ENCODE data around the gene GDPGP1.

The GDPGP1 gene

GRCh38 chr15:90219421-90220141 lies 14.4 kb upstream of the GDPGP1 start:
- H3K4me1 ChIP-seq (ENCODE audit: control insufficient read depth, insufficient read depth, low read length): no peaks in the 10 kb centered on the region
- peaks cover 20% of the 10 kb centered on the region for H3K36me3 ChIP-seq (ENCODE audit: control insufficient read depth, insufficient read depth, low read length)
- no peaks in the 10 kb centered on the region for H3K27me3 ChIP-seq (ENCODE audit: control insufficient read depth, insufficient read depth, low read length)
- no peak overlapping the region for H3K4me3 ChIP-seq (ENCODE audit: low read depth, low read length)
- no peak overlapping the region for H3K9ac ChIP-seq (ENCODE audit: low read depth, low read length)
- no peaks in the 10 kb centered on the region for H3K9me3 ChIP-seq (ENCODE audit: control insufficient read depth, insufficient read depth, low read length)

DNA sequence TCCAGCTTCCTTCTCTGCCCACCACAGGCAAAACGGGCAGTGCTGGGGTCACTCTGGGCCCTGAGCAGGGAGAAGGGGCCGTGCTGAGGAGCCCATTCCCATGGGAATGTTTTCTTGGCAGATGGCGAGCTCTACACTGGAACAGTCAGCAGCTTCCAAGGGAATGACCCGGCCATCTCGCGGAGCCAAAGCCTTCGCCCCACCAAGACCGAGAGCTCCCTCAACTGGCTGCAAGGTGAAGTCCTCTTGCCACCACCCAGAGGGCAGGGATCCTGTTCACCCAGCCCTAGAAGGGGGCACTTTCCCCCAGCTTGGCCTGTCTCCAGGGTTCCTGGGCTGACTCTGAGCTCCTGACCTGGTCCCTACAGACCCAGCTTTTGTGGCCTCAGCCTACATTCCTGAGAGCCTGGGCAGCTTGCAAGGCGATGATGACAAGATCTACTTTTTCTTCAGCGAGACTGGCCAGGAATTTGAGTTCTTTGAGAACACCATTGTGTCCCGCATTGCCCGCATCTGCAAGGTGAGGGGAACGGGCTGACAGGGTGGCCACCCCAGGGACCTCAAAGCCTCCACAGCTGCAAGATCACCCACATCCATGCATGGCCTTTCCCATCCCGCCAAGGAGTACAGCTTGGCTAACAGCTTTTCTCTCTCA lies 12.6 kb upstream of the GDPGP1 start:
- Histone ChIP-seq H3K36me3 (ENCODE audit: control insufficient read depth, insufficient read depth, low read length) (peaks cover 34% of the 10 kb centered on the region), H3K9me3 (ENCODE audit: control insufficient read depth, insufficient read depth, low read length) (no peaks in the 10 kb centered on the region), H3K9ac (ENCODE audit: low read depth, low read length) (no peak overlapping the region), H3K27me3 (ENCODE audit: control insufficient read depth, insufficient read depth, low read length) (no peaks in the 10 kb centered on the region), H3K4me1 (ENCODE audit: control insufficient read depth, insufficient read depth, low read length) (no peaks in the 10 kb centered on the region), H3K4me3 (ENCODE audit: low read depth, low read length) (no peak overlapping the region)

GRCh38 chr15:90222547-90222946 lies 11.5 kb upstream of the GDPGP1 start:
- Histone ChIP-seq H3K36me3 (ENCODE audit: control insufficient read depth, insufficient read depth, low read length) (peaks cover 39% of the 10 kb centered on the region), H3K4me1 (ENCODE audit: control insufficient read depth, insufficient read depth, low read length) (no peaks in the 10 kb centered on the region)

GRCh38 chr15:90223441-90224165 lies 10.4 kb upstream of the GDPGP1 start:
- H3K36me3 ChIP-seq (ENCODE audit: control insufficient read depth, insufficient read depth, low read length): peaks cover 45% of the 10 kb centered on the region
- H3K4me1 ChIP-seq (ENCODE audit: control insufficient read depth, insufficient read depth, low read length): no peaks in the 10 kb centered on the region
- no peaks in the 10 kb centered on the region for H3K9me3 ChIP-seq (ENCODE audit: control insufficient read depth, insufficient read depth, low read length)
- no peak overlapping the region for H3K9ac ChIP-seq (ENCODE audit: low read depth, low read length)
- no peak overlapping the region for H3K4me3 ChIP-seq (ENCODE audit: low read depth, low read length)
- H3K27me3 ChIP-seq (ENCODE audit: control insufficient read depth, insufficient read depth, low read length): no peaks in the 10 kb centered on the region

More at GRCh38 chr15:90222547-90222946, 11.5 kb upstream of the GDPGP1 start:
- no peak overlapping the region for H3K9ac ChIP-seq (ENCODE audit: low read depth, low read length)
- H3K9me3 ChIP-seq (ENCODE audit: control insufficient read depth, insufficient read depth, low read length): no peaks in the 10 kb centered on the region
- no peaks in the 10 kb centered on the region for H3K27me3 ChIP-seq (ENCODE audit: control insufficient read depth, insufficient read depth, low read length)
- no peak overlapping the region for H3K4me3 ChIP-seq (ENCODE audit: low read depth, low read length)

DNA sequence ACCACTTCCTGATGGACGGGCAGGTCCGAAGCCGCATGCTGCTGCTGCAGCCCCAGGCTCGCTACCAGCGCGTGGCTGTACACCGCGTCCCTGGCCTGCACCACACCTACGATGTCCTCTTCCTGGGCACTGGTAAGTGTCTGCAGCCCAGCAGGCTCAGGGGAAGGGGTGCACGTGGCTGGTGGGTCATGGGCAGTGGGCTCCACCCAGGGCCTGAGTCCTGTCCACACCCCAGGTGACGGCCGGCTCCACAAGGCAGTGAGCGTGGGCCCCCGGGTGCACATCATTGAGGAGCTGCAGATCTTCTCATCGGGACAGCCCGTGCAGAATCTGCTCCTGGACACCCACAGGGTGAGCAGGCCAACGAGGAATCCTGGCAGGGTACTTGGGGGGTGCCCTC lies 9.0 kb upstream of the GDPGP1 start:
- H3K36me3 ChIP-seq (ENCODE audit: control insufficient read depth, insufficient read depth, low read length): peaks cover 48% of the 10 kb centered on the region
- no peak overlapping the region for H3K4me3 ChIP-seq (ENCODE audit: low read depth, low read length)
- no peaks in the 10 kb centered on the region for H3K27me3 ChIP-seq (ENCODE audit: control insufficient read depth, insufficient read depth, low read length)
- H3K4me1 ChIP-seq (ENCODE audit: control insufficient read depth, insufficient read depth, low read length): no peaks in the 10 kb centered on the region
- H3K9ac ChIP-seq (ENCODE audit: low read depth, low read length): no peak overlapping the region
- no peaks in the 10 kb centered on the region for H3K9me3 ChIP-seq (ENCODE audit: control insufficient read depth, insufficient read depth, low read length)

- H3K36me3 ChIP-seq (ENCODE audit: control insufficient read depth, insufficient read depth, low read length): peaks cover 48% of the 10 kb centered on the region
- no peak overlapping the region for H3K4me3 ChIP-seq (ENCODE audit: low read depth, low read length)
- H3K4me1 ChIP-seq (ENCODE audit: control insufficient read depth, insufficient read depth, low read length): no peaks in the 10 kb centered on the region
- H3K9me3 ChIP-seq (ENCODE audit: control insufficient read depth, insufficient read depth, low read length): no peaks in the 10 kb centered on the region
- H3K9ac ChIP-seq (ENCODE audit: low read depth, low read length): no peak overlapping the region
- H3K27me3 ChIP-seq (ENCODE audit: control insufficient read depth, insufficient read depth, low read length): no peaks in the 10 kb centered on the region
Observed at GRCh38 chr15:90225504-90226234, 8.3 kb upstream of the GDPGP1 start.

GRCh38 chr15:90227336-90227735 lies 6.7 kb upstream of the GDPGP1 start:
- no peaks in the 10 kb centered on the region for H3K4me1 ChIP-seq (ENCODE audit: control insufficient read depth, insufficient read depth, low read length)
- no peaks in the 10 kb centered on the region for H3K9me3 ChIP-seq (ENCODE audit: control insufficient read depth, insufficient read depth, low read length)
- H3K27me3 ChIP-seq (ENCODE audit: control insufficient read depth, insufficient read depth, low read length): no peaks in the 10 kb centered on the region
- no peak overlapping the region for H3K9ac ChIP-seq (ENCODE audit: low read depth, low read length)
- H3K4me3 ChIP-seq (ENCODE audit: low read depth, low read length): no peak overlapping the region
- peaks cover 48% of the 10 kb centered on the region for H3K36me3 ChIP-seq (ENCODE audit: control insufficient read depth, insufficient read depth, low read length)

GRCh38 chr15:90227816-90228772 lies 5.9 kb upstream of the GDPGP1 start:
- Histone ChIP-seq H3K4me3 (ENCODE audit: low read depth, low read length) (no peak overlapping the region), H3K9ac (ENCODE audit: low read depth, low read length) (no peak overlapping the region), H3K36me3 (ENCODE audit: control insufficient read depth, insufficient read depth, low read length) (peaks cover 47% of the 10 kb centered on the region), H3K9me3 (ENCODE audit: control insufficient read depth, insufficient read depth, low read length) (no peaks in the 10 kb centered on the region), H3K27me3 (ENCODE audit: control insufficient read depth, insufficient read depth, low read length) (no peaks in the 10 kb centered on the region), H3K4me1 (ENCODE audit: control insufficient read depth, insufficient read depth, low read length) (no peaks in the 10 kb centered on the region)

- no peak overlapping the region for H3K9ac ChIP-seq (ENCODE audit: low read depth, low read length)
- H3K9me3 ChIP-seq (ENCODE audit: control insufficient read depth, insufficient read depth, low read length): no peaks in the 10 kb centered on the region
- no peak overlapping the region for H3K4me3 ChIP-seq (ENCODE audit: low read depth, low read length)
- peaks cover 38% of the 10 kb centered on the region for H3K36me3 ChIP-seq (ENCODE audit: control insufficient read depth, insufficient read depth, low read length)
- no peaks in the 10 kb centered on the region for H3K4me1 ChIP-seq (ENCODE audit: control insufficient read depth, insufficient read depth, low read length)
- no peaks in the 10 kb centered on the region for H3K27me3 ChIP-seq (ENCODE audit: control insufficient read depth, insufficient read depth, low read length)
Observed at GRCh38 chr15:90228960-90229359, 5.0 kb upstream of the GDPGP1 start.

GRCh38 chr15:90230071-90230494 lies 3.9 kb upstream of the GDPGP1 start:
- Histone ChIP-seq H3K4me3 (ENCODE audit: low read depth, low read length) (no peak overlapping the region), H3K9ac (ENCODE audit: low read depth, low read length) (no peak overlapping the region), H3K4me1 (ENCODE audit: control insufficient read depth, insufficient read depth, low read length) (no peaks in the 10 kb centered on the region), H3K27me3 (ENCODE audit: control insufficient read depth, insufficient read depth, low read length) (no peaks in the 10 kb centered on the region), H3K36me3 (ENCODE audit: control insufficient read depth, insufficient read depth, low read length) (peaks cover 27% of the 10 kb centered on the region), H3K9me3 (ENCODE audit: control insufficient read depth, insufficient read depth, low read length) (no peaks in the 10 kb centered on the region)

GRCh38 chr15:90230610-90231009 lies 3.4 kb upstream of the GDPGP1 start:
- Histone ChIP-seq H3K36me3 (ENCODE audit: control insufficient read depth, insufficient read depth, low read length) (peaks cover 22% of the 10 kb centered on the region), H3K9me3 (ENCODE audit: control insufficient read depth, insufficient read depth, low read length) (no peaks in the 10 kb centered on the region), H3K9ac (ENCODE audit: low read depth, low read length) (no peak overlapping the region), H3K4me3 (ENCODE audit: low read depth, low read length) (no peak overlapping the region), H3K27me3 (ENCODE audit: control insufficient read depth, insufficient read depth, low read length) (no peaks in the 10 kb centered on the region), H3K4me1 (ENCODE audit: control insufficient read depth, insufficient read depth, low read length) (no peaks in the 10 kb centered on the region)
